Stimulated activated CD4-positive, alpha-beta T cell treated with anti-CD3 and anti-CD28 coated beads, Interleukin-4, amount 100 ng/mL, for 1 hour (primary cell): ENCODE data around the gene CELA2B.
"Not testable (repeated sequence)": the region's sequence is repeated elsewhere in the genome, so short reads cannot be mapped to it uniquely, and the experiment has no call there.

Source experiments
- DNase-seq: peaks from one replicate; pipeline ENCODE4 v3.0.0-alpha.2; 2020

CELA2B gene

GRCh38 chr1:15445390-15446122 is 30.3 kb upstream of the CELA2B start:
- DNase-seq = no peak

DNA sequence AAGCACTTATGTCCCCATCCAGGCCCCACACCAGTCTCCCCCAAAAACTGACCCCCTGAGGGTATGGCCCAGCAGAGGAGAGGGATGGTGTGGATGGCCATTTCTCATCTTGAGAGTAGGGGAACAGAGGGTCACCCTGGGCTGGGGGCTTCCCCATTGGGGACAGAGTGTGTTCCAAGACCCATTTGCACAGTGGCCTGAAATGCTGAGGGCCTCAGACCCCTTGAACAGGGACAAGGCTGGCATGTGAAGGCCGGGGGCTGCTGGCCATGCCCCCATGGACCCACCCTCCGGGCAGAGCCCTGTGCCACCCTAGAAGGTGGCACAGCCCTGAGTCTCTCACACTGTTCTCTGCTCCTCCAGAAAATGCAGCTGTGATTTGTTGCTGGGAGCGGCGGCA is 29.7 kb upstream of the CELA2B start:
- DNase-seq = no peak

GRCh38 chr1:15448877-15449462 is 26.9 kb upstream of the CELA2B start:
- no peak for DNase-seq

- DNase-seq = no peak
Measured at GRCh38 chr1:15449567-15449966, 26.3 kb upstream of the CELA2B start.

- DNase-seq = no peak
Measured at GRCh38 chr1:15451014-15451722, 24.7 kb upstream of the CELA2B start.

GRCh38 chr1:15452216-15452615 is 23.7 kb upstream of the CELA2B start:
- DNase-seq = no peak

- DNase-seq = no peak
Measured at GRCh38 chr1:15452866-15453571, 22.9 kb upstream of the CELA2B start.

- DNase-seq = no peak
Measured at GRCh38 chr1:15453734-15454133, 22.2 kb upstream of the CELA2B start.

DNA sequence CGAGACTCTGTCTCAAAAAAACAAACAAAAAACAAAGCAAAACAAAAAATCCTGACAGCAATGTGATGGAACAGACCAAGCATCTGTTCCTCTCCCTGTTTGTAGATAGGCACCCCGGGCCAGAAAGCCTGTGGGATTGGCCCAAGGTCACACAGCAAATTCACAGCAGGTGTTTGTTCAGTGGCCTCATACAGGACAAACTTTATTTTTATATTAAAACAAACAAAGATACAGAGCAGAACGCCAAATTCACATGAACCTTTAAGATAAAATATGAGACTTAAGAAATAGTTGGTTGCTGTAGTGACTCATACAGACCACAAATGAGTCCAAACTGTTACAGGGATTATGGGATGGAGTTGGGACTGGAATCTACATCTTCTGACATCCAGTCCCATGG is 21.6 kb upstream of the CELA2B start:
- DNase-seq = no peak

- DNase-seq = no peak
Measured at GRCh38 chr1:15455522-15455921, 20.4 kb upstream of the CELA2B start.

DNA sequence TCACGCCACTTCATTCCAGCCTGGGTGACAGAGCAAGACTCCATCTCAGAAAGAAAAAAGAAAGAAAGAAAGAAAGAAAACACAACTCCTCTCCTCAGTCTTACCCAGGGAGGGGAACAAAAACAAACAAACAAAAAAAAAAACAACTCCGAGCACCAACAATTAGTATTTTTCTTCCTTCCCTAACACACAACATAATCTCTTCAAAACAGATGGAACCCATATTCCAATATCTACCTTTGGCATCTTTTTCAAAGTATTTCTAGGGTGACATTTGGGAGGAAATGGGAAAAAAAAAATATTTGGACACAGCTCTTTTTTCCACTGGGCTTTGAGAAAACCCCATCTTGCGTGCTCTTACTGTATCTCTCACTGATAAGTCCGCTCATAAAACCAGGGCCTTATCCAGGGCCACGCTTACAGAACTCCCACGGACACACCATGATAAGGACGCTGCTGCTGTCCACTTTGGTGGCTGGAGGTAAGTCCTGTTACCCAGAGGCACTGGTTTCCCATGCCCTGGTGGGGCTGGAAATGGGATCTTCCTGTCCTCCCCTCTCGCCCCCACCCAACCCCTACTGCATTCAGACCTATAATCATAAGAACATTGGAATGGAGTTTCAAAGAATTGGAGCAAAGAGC is 19.5 kb upstream of the CELA2B start, which contains the start of gene CELA2A:
CELA2A (plus strand) TSS at position 420 of the 642 bp plus-strand sequence; CDS start at position 442, 22 bp downstream.
- DNase-seq = no peak

DNA sequence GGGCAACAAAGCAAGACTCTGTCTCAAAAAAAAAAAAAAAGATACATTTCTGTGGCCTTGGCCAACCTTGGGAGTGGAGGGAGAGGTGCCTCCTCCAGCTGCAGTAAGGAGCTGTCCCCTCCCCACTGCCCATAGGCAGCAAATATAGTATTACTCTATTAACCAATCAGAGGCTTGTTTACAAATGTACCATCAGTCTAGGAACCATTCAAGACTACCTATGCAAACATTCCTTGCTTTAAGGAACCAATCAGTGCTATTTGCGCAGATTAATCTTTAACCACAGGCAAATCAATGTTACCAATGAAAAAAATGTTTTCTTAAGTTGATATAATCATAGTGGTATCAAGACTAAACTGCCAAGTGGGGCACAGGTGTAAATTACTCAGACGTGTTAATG is 18.3 kb upstream of the CELA2B start:
- no peak for DNase-seq

DNA sequence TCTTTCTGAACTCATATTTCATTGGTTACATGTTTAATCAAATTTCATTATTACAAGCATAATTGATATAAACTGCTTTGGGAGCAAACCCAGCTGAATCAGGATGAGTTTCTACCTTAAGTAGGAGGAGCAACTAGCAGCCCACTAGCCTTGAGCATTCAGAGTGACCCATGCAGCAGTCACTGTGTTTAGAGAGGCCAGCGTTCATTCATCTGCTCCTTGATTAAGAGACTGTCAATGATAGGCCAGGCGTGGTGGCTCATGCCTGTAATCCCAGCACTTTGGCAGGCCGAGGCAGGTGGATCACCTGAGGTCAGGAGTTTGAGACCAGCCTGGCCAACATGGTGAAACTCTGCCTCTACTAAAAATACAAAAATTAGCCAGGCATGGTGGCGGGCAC is 17.5 kb upstream of the CELA2B start:
- DNase-seq = not testable (repeated sequence)

GRCh38 chr1:15459771-15460707 is 15.9 kb upstream of the CELA2B start:
- DNase-seq = no peak

DNA sequence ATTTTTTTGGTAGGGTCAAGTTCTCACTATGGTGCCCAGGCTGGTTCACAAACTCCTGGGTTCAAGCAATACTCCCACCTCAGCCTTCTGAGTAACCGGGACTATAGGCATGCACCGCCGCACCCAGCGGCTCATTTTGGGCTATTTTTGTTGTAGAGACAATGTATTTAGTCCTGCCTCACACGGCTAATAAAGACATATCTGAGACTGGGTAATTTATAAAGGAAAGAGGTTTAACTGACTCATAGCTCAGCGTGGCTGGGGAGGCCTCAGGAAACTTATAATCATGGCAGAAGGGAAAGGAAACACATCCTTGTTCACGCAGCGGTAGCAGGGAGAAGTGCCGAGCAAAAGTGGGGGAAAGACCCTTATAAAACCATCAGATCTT is 15.2 kb upstream of the CELA2B start:
- DNase-seq = no peak

- DNase-seq = not testable (repeated sequence)
Measured at GRCh38 chr1:15463064-15463800, 12.7 kb upstream of the CELA2B start.

DNA sequence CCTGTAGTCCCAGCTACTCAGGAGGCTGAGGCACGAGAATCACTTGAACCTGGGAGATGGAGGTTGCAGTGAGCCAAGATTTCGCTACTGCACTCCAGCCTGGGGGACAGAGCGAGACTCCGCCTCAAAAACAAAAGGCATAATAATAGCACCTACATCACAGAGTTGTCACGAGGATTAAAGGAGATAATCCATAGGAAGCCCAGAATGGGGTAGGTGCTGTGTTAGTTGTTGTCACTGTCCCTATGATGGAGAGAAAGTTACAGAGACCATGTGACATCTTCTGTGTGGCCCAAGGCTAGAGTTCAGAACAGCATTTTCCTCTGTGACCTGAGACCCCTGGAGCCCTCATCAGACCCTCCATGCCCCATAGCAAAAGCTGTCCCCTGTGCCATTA is 12.0 kb upstream of the CELA2B start:
- DNase-seq = not testable (repeated sequence)

DNA sequence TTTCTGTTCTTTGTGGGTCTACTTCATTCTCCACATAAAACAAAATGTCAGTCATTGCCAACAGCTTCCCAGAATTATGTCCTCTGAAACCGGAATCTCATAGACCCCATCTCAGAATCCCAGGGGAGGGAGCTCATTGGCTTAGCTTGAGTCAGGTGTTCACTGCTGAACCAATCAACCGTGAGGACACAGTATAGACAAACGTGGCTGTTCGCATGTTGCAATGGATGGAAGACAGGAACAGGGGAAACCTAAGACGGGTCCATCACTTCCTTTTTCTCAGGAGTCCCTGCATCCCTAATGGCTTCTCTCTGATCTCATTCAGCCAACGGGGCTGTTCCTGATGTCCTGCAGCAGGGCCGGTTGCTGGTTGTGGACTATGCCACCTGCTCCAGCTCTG is 10.2 kb upstream of the CELA2B start:
- no peak for DNase-seq

- DNase-seq = not testable (repeated sequence)
Measured at GRCh38 chr1:15466955-15467625, 8.8 kb upstream of the CELA2B start.

- DNase-seq = no peak
Measured at GRCh38 chr1:15468145-15468544, 7.8 kb upstream of the CELA2B start.
